Right atrium auricular region (tissue), 2 donors: ENCODE results near the gene FGF21. TPM values are rescaled to one million over a fixed set of nuclear protein-coding genes. Genes with fewer than 3 reads are reported as not detected.

Source experiments
- DNase-seq: peaks from one replicate; pipeline ENCODE4 v3.0.0-alpha.2; 2019; ENCODE audit warnings: low spot score
- H3K27ac ChIP-seq, 2 donors: fragments of 200-600 bp; sonication (generic); 1 replicate in 1 of 2; 2 replicates in 1 of 2; pipeline ENCODE4 v1.5.1; 2016 to 2019
- H3K27me3 ChIP-seq, 2 donors: fragments of 200-600 bp; sonication (generic); one replicate each; pipeline versions ENCODE4 v1.5.1 to v1.6.0; 2017 to 2019
- H3K36me3 ChIP-seq: fragments of 200-600 bp; sonication (generic); one replicate; pipeline ENCODE4 v1.5.1; 2016
- H3K4me1 ChIP-seq, 2 donors: fragments of 200-600 bp; sonication (generic); one replicate each; pipeline versions ENCODE4 v1.5.1 to v1.6.0; 2017 to 2019
- H3K4me3 ChIP-seq, 2 donors: fragments of 200-600 bp; sonication (generic); 1 replicate in 1 of 2; 2 replicates in 1 of 2; pipeline ENCODE4 v1.5.1; 2017 to 2019; ENCODE audit warnings: mild to moderate bottlenecking in 1 of 2, moderate library complexity in 1 of 2
- H3K9me3 ChIP-seq, 2 donors: fragments of 200-600 bp; sonication (generic); one replicate each; pipeline ENCODE4 v1.5.1; 2019
- CTCF ChIP-seq, 2 donors: fragments of 200-600 bp; sonication (generic); IDR thresholded peaks; one replicate each; pipeline ENCODE4 v1.5.1; 2019; ENCODE audit warnings: antibody characterized with exemption in 2 of 2
- total RNA-seq, 2 donors: library from RNA; depleted of rRNA; stranded (reverse); fragments of >200 nt; gene quantifications; one replicate each; pipeline ENCODE4 v1.1.0, GENCODE V29; 2016

FGF21 gene
- total RNA-seq, 2 donors from 2014 or later, result not detected

GRCh38 chr19:48805452-48805851 lies 50.1 kb downstream of the FGF21 start:
- no peaks in the 10 kb centered on the region for H3K9me3 ChIP-seq
- peaks cover 0 to 6% of the 10 kb centered on the region in 2 donors for H3K4me1 ChIP-seq
- no peak overlapping the region for H3K4me3 ChIP-seq
- no peak overlapping the region for H3K27ac ChIP-seq
- H3K27me3 ChIP-seq, result no peaks in the 10 kb centered on the region
- no peak for TF ChIP-seq CTCF (IDR thresholded peaks at IDR 0.05)
- no peaks in the 10 kb centered on the region for H3K36me3 ChIP-seq
- no peak for DNase-seq

- no peak for DNase-seq
- H3K9me3 ChIP-seq, result no peaks in the 10 kb centered on the region
- no peak overlapping the region for H3K4me3 ChIP-seq
- no peak overlapping the region for H3K27ac ChIP-seq
- no peak for TF ChIP-seq CTCF (IDR thresholded peaks at IDR 0.05)
- H3K4me1 ChIP-seq, result peaks cover 0 to 8% of the 10 kb centered on the region in 2 donors
- H3K36me3 ChIP-seq, result no peaks in the 10 kb centered on the region
- H3K27me3 ChIP-seq, result no peaks in the 10 kb centered on the region
These were observed 51.1 kb downstream of the FGF21 start for GRCh38 chr19:48806518-48806817.

- Histone ChIP-seq H3K27ac (no peak overlapping the region), H3K4me1 (peaks cover 0 to 14% of the 10 kb centered on the region in 2 donors), H3K36me3 (no peaks in the 10 kb centered on the region), H3K4me3 (no peak overlapping the region), H3K27me3 (no peaks in the 10 kb centered on the region), H3K9me3 (no peaks in the 10 kb centered on the region)
- DNase-seq, result no peak
- no peak for TF ChIP-seq CTCF (IDR thresholded peaks at IDR 0.05)
These were observed 51.7 kb downstream of the FGF21 start for GRCh38 chr19:48806818-48807589.

GRCh38 chr19:48807590-48808308 lies 52.4 kb downstream of the FGF21 start:
- H3K4me3 ChIP-seq, result no peak overlapping the region
- H3K36me3 ChIP-seq, result no peaks in the 10 kb centered on the region
- DNase-seq, result no peak
- H3K9me3 ChIP-seq, result no peaks in the 10 kb centered on the region
- H3K27ac ChIP-seq, result no peak overlapping the region
- peaks cover 0 to 21% of the 10 kb centered on the region in 2 donors for H3K4me1 ChIP-seq
- no peaks in the 10 kb centered on the region for H3K27me3 ChIP-seq
- TF ChIP-seq CTCF (IDR thresholded peaks at IDR 0.05), result no peak

Other genes starting within 250 kb of the FGF21 start
- gene LMTK3, start 243.7 kb upstream of the FGF21 start, total RNA-seq, result 1 to 10 TPM; 1.3 to 1.6 TPM
- not detected for gene SULT2B1, start 203.4 kb upstream of the FGF21 start, total RNA-seq
- gene SPACA4, start 148.8 kb upstream of the FGF21 start, total RNA-seq, result not detected
- not detected for gene FAM83E, start 140.4 kb upstream of the FGF21 start, total RNA-seq
- gene RPL18, start 136.3 kb upstream of the FGF21 start, total RNA-seq, result 1,000 to 10,000 TPM in 1 of 2 donors, 100 to 1,000 TPM in 1; 846 to 1,334 TPM
- gene SPHK2, start 136.0 kb upstream of the FGF21 start, total RNA-seq, result 1 to 10 TPM; 6.2 to 8.0 TPM
- 1 to 10 TPM; 2.8 to 5.9 TPM for gene DBP, start 118.1 kb upstream of the FGF21 start, total RNA-seq
- gene CA11, start 109.3 kb upstream of the FGF21 start, total RNA-seq, result 10 to 100 TPM in 1 of 2 donors, 1 to 10 TPM in 1; 3.4 to 13.3 TPM
- gene NTN5, start 82.5 kb upstream of the FGF21 start, total RNA-seq, result under 1 TPM in 1 of 2 donors, not detected in 1; 0.16 TPM
- not detected for gene FUT2, start 59.6 kb upstream of the FGF21 start, total RNA-seq
- gene MAMSTR, start 35.8 kb upstream of the FGF21 start, total RNA-seq, result 1 to 10 TPM in 1 of 2 donors, under 1 TPM in 1; 0.70 to 2.4 TPM
- 10 to 100 TPM; 13.6 to 22.9 TPM for gene RASIP1, start 14.9 kb upstream of the FGF21 start, total RNA-seq
- gene IZUMO1, start 8.6 kb upstream of the FGF21 start, total RNA-seq, result not detected
- 1 to 10 TPM; 3.1 to 3.3 TPM for gene FUT1, start 2.9 kb upstream of the FGF21 start, total RNA-seq
- gene BCAT2, start 55.5 kb downstream of the FGF21 start, total RNA-seq, result 10 to 100 TPM; 32.3 to 37.5 TPM
- gene HSD17B14, start 81.0 kb downstream of the FGF21 start, total RNA-seq, result 1 to 10 TPM; 3.7 to 6.3 TPM
- gene PLEKHA4, start 113.1 kb downstream of the FGF21 start, total RNA-seq, result 10 to 100 TPM; 22.4 to 25.1 TPM
- 10 to 100 TPM; 55.0 to 97.6 TPM for gene PPP1R15A, start 116.9 kb downstream of the FGF21 start, total RNA-seq
- not detected for gene TULP2, start 143.2 kb downstream of the FGF21 start, total RNA-seq
- 100 to 1,000 TPM; 347 to 411 TPM for gene NUCB1, start 144.8 kb downstream of the FGF21 start, total RNA-seq
- not detected for gene DHDH, start 178.2 kb downstream of the FGF21 start, total RNA-seq
- 10 to 100 TPM; 10.7 to 21.2 TPM for gene BAX, start 199.4 kb downstream of the FGF21 start, total RNA-seq
- gene FTL, start 209.8 kb downstream of the FGF21 start, total RNA-seq, result 1,000 to 10,000 TPM; 1,493 to 3,053 TPM
- gene GYS1, start 237.8 kb downstream of the FGF21 start, total RNA-seq, result 10 to 100 TPM; 72.1 to 88.1 TPM
- gene RUVBL2, start 238.4 kb downstream of the FGF21 start, total RNA-seq, result 10 to 100 TPM; 49.1 to 87.7 TPM